Colonic mucosa (tissue), 4 donors: ENCODE results near the gene POLR3G. TPM values are rescaled to one million over a fixed set of nuclear protein-coding genes. Genes with fewer than 3 reads are reported as not detected.

Experiments
- DNase-seq: peaks from one replicate; pipeline ENCODE4 v3.0.0-alpha.2; 2020
- H3K27ac ChIP-seq: fragments of 200-600 bp; one replicate; pipeline ENCODE4 v1.8.0; 2021
- H3K27me3 ChIP-seq: fragments of 200-600 bp; one replicate; pipeline ENCODE4 v1.8.0; 2021
- H3K36me3 ChIP-seq: fragments of 200-600 bp; one replicate; pipeline ENCODE4 v1.8.0; 2021
- H3K4me1 ChIP-seq: fragments of 200-600 bp; one replicate; pipeline ENCODE4 v1.8.0; 2021; ENCODE audit warnings: mild to moderate bottlenecking
- H3K4me3 ChIP-seq: fragments of 200-600 bp; one replicate; pipeline ENCODE4 v1.8.0; 2021
- H3K9ac ChIP-seq, 2 donors: one replicate each; pipeline ENCODE4 v1.7.0; 2013; ENCODE audit warnings: control low read depth in 2 of 2, low read depth in 2 of 2, low read length in 2 of 2
- H3K9me3 ChIP-seq: fragments of 200-600 bp; one replicate; pipeline ENCODE4 v1.8.0; 2021
- CTCF ChIP-seq: fragments of 200-600 bp; IDR thresholded peaks from one replicate; pipeline ENCODE4 v1.8.0; 2022; ENCODE audit warnings: antibody characterized with exemption, mild to moderate bottlenecking
- intact Hi-C: fragments of 100-400 bp; cut with DNase I; formaldehyde crosslinking; loops from one replicate; pipeline ENCODE4 v1.14.1; 2022
- total RNA-seq, 2 donors: library from RNA; stranded (reverse); fragmentation: NEBNext Ultra II Directional in 1 of 2; extraction: Animal tissue kit (Norgen Biotek cat#: 25700) in 1 of 2; gene quantifications; one replicate each; pipeline ENCODE4 v1.2.1, GENCODE V29; 2021
- donor health status: healthy.
- donor health status: DM: no; HTN: no; CAD: no.
- donor health status: DM: no; HTN: no; CAD: no.

The POLR3G gene
- total RNA-seq, 2 donors from 2014 or later: 1.7 to 4.0 TPM

GRCh38 chr5:90551376-90551775, 76.7 kb downstream of the POLR3G start:
- DNase-seq: no peak
- no peak for TF ChIP-seq CTCF
- Histone ChIP-seq H3K4me1 (no peaks in the 10 kb centered on the region), H3K27me3 (no peaks in the 10 kb centered on the region), H3K36me3 (no peaks in the 10 kb centered on the region), H3K4me3 (no peak overlapping the region), H3K9me3 (no peaks in the 10 kb centered on the region), H3K9ac (no peak overlapping the region), H3K27ac (no peak overlapping the region)
- intact Hi-C loops: no loop called here

- Histone ChIP-seq H3K27me3 (no peaks in the 10 kb centered on the region), H3K4me3 (no peak overlapping the region), H3K36me3 (no peaks in the 10 kb centered on the region), H3K4me1 (no peaks in the 10 kb centered on the region), H3K9ac (no peak overlapping the region), H3K27ac (no peak overlapping the region), H3K9me3 (no peaks in the 10 kb centered on the region)
- no peak for TF ChIP-seq CTCF
- no peak for DNase-seq
- intact Hi-C loops: no loop called here
These were observed 79.0 kb downstream of the POLR3G start for GRCh38 chr5:90553711-90554110.

DNA sequence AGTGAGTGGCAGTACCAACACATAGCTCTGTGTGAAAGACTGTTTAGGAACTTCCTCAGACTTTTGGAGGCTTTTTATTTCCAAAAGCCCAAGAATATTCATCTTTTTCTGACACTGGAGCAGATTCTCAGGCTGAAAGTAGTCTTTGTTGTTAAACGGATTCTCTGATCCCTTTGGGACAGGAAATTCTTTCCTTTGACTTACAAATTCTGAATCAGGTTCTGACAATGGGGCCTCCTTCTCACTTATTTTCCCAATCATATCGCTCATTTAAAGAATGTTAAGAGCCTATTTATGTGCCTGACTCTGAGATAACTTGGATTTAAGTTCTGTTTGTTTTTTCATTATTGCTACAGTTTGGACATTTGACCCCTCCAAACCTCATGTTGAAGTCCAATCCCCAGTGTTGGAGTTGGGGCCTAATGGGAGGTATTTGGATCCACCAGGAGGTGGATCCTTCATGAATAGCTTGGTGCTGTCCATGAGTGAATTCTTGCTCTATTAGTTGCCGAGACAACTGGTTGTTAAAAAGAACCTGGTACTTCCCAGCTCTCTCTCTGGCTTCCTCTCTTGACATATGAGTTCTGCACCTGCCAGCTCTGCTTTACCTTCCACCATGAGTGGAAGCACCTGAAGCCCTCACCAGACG, 79.8 kb downstream of the POLR3G start:
- no peaks in the 10 kb centered on the region for H3K36me3 ChIP-seq
- TF ChIP-seq CTCF: no peak
- no peaks in the 10 kb centered on the region for H3K27me3 ChIP-seq
- no peak for DNase-seq
- H3K27ac ChIP-seq: no peak overlapping the region
- H3K4me3 ChIP-seq: no peak overlapping the region
- no peaks in the 10 kb centered on the region for H3K4me1 ChIP-seq
- intact Hi-C loops: no loop called here
- no peak overlapping the region for H3K9ac ChIP-seq
- H3K9me3 ChIP-seq: no peaks in the 10 kb centered on the region

- Histone ChIP-seq H3K4me3 (no peak overlapping the region), H3K9ac (no peak overlapping the region), H3K27ac (no peak overlapping the region), H3K36me3 (no peaks in the 10 kb centered on the region), H3K9me3 (no peaks in the 10 kb centered on the region), H3K27me3 (no peaks in the 10 kb centered on the region), H3K4me1 (no peaks in the 10 kb centered on the region)
- TF ChIP-seq CTCF: no peak
- no peak for DNase-seq
- intact Hi-C loops: no loop called here
These were observed 81.0 kb downstream of the POLR3G start for GRCh38 chr5:90555666-90556065.

DNA sequence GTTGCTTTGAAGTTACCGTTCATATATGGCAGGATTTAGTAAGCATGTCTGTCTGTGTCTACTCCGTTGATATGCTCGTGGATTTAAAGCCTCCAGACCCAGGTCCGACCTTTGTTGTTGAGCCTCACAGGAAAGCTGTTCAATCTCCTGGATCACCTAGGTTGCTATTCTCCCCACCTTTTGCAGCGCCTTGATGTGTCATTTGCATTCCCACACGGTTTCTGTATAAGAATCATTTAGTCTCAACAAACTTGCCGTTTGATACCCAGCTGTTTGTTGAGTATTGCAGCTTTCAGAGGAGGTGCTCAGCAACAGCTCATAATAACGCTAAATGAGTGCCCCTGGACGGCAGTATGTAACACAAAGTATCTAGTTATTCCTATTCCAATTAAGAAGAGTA, 82.7 kb downstream of the POLR3G start:
- intact Hi-C loops: no loop called here
- Histone ChIP-seq H3K27me3 (no peaks in the 10 kb centered on the region), H3K4me3 (no peak overlapping the region)

More for the DNA sequence above, 82.7 kb downstream of the POLR3G start:
- Histone ChIP-seq H3K9ac (no peak overlapping the region), H3K9me3 (no peaks in the 10 kb centered on the region), H3K4me1 (no peaks in the 10 kb centered on the region), H3K36me3 (no peaks in the 10 kb centered on the region), H3K27ac (no peak overlapping the region)
- DNase-seq: no peak
- TF ChIP-seq CTCF: no peak
